ENCODE data around the gene SYNJ1. TPM values are rescaled to one million over a fixed set of nuclear protein-coding genes. Genes with fewer than 3 reads are reported as not detected.

Gene SYNJ1
- total and polyA plus RNA-seq, 10 of the 15 experiments (the other 5 are each of a cell fraction or from before 2014, with no cell fraction given), result 1.2 to 7.0 (median 3.5) TPM

DNA sequence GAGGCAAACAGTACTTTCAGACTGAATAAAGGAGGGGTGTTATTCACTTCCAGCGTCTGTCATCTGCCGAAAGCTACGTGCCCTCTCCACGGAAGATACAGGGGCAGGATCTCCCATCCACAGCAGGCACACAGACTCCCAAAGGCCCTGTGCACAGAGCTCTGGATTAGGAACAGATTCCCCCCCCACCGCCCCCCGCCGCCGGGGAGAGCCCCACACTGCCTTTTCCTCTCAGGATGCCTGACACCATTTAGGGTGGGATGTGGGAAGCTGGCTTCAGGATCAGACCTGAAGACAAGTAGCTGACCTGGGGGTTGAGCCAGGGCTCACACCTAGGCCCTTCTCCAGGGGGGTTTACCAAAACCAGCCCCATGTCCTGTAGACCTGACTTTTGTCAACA, 134.1 kb downstream of the SYNJ1 start:
- no TSS peak for BruUV-seq (replicated peaks)
- TF ChIP-seq ASH2L (IDR thresholded peaks at IDR 0.05; ENCODE audit: borderline replicate concordance, low read depth), result no peak
- no peak for TF ChIP-seq ZZZ3 (IDR thresholded peaks at IDR 0.05; ENCODE audit: control insufficient read depth, insufficient read length, low read depth)
- TF ChIP-seq MEF2A (IDR thresholded peaks at IDR 0.05; ENCODE audit: insufficient read depth, low read depth, low read length), result no peak
- TF ChIP-seq, protein P1, sequence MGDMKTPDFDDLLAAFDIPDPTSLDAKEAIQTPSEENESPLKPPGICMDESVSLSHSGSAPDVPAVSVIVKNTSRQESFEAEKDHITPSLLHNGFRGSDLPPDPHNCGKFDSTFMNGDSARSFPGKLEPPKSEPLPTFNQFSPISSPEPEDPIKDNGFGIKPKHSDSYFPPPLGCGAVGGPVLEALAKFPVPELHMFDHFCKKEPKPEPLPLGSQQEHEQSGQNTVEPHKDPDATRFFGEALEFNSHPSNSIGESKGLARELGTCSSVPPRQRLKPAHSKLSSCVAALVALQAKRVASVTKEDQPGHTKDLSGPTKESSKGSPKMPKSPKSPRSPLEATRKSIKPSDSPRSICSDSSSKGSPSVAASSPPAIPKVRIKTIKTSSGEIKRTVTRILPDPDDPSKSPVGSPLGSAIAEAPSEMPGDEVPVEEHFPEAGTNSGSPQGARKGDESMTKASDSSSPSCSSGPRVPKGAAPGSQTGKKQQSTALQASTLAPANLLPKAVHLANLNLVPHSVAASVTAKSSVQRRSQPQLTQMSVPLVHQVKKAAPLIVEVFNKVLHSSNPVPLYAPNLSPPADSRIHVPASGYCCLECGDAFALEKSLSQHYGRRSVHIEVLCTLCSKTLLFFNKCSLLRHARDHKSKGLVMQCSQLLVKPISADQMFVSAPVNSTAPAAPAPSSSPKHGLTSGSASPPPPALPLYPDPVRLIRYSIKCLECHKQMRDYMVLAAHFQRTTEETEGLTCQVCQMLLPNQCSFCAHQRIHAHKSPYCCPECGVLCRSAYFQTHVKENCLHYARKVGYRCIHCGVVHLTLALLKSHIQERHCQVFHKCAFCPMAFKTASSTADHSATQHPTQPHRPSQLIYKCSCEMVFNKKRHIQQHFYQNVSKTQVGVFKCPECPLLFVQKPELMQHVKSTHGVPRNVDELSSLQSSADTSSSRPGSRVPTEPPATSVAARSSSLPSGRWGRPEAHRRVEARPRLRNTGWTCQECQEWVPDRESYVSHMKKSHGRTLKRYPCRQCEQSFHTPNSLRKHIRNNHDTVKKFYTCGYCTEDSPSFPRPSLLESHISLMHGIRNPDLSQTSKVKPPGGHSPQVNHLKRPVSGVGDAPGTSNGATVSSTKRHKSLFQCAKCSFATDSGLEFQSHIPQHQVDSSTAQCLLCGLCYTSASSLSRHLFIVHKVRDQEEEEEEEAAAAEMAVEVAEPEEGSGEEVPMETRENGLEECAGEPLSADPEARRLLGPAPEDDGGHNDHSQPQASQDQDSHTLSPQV (IDR thresholded peaks at IDR 0.05), result no peak
- TF ChIP-seq RELB (IDR thresholded peaks at IDR 0.05; ENCODE audit: low read depth), result no peak
- TF ChIP-seq RFX5 (IDR thresholded peaks at IDR 0.05; ENCODE audit: low read depth, low read length), result no peak
- no peak for TF ChIP-seq RBBP5 (conservative IDR thresholded peaks at IDR 0.05)
- TF ChIP-seq, protein P2, sequence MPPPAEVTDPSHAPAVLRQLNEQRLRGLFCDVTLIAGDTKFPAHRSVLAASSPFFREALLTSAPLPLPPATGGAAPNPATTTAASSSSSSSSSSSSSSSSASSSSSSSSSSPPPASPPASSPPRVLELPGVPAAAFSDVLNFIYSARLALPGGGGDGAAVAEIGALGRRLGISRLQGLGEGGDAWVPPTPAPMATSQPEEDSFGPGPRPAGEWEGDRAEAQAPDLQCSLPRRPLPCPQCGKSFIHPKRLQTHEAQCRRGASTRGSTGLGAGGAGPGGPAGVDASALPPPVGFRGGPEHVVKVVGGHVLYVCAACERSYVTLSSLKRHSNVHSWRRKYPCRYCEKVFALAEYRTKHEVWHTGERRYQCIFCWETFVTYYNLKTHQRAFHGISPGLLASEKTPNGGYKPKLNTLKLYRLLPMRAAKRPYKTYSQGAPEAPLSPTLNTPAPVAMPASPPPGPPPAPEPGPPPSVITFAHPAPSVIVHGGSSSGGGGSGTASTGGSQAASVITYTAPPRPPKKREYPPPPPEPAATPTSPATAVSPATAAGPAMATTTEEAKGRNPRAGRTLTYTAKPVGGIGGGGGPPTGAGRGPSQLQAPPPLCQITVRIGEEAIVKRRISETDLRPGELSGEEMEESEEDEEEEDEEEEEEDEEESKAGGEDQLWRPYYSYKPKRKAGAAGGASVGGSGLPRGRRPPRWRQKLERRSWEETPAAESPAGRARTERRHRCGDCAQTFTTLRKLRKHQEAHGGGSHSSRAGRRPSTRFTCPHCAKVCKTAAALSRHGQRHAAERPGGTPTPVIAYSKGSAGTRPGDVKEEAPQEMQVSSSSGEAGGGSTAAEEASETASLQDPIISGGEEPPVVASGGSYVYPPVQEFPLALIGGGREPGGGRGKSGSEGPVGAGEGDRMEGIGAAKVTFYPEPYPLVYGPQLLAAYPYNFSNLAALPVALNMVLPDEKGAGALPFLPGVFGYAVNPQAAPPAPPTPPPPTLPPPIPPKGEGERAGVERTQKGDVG (CRISPR knock-in tag; IDR thresholded peaks at IDR 0.05), result no peak
- no peak for TF ChIP-seq CHD2 (IDR thresholded peaks at IDR 0.05; ENCODE audit: borderline replicate concordance, low read depth, low read length)
- TF ChIP-seq, protein P3, sequence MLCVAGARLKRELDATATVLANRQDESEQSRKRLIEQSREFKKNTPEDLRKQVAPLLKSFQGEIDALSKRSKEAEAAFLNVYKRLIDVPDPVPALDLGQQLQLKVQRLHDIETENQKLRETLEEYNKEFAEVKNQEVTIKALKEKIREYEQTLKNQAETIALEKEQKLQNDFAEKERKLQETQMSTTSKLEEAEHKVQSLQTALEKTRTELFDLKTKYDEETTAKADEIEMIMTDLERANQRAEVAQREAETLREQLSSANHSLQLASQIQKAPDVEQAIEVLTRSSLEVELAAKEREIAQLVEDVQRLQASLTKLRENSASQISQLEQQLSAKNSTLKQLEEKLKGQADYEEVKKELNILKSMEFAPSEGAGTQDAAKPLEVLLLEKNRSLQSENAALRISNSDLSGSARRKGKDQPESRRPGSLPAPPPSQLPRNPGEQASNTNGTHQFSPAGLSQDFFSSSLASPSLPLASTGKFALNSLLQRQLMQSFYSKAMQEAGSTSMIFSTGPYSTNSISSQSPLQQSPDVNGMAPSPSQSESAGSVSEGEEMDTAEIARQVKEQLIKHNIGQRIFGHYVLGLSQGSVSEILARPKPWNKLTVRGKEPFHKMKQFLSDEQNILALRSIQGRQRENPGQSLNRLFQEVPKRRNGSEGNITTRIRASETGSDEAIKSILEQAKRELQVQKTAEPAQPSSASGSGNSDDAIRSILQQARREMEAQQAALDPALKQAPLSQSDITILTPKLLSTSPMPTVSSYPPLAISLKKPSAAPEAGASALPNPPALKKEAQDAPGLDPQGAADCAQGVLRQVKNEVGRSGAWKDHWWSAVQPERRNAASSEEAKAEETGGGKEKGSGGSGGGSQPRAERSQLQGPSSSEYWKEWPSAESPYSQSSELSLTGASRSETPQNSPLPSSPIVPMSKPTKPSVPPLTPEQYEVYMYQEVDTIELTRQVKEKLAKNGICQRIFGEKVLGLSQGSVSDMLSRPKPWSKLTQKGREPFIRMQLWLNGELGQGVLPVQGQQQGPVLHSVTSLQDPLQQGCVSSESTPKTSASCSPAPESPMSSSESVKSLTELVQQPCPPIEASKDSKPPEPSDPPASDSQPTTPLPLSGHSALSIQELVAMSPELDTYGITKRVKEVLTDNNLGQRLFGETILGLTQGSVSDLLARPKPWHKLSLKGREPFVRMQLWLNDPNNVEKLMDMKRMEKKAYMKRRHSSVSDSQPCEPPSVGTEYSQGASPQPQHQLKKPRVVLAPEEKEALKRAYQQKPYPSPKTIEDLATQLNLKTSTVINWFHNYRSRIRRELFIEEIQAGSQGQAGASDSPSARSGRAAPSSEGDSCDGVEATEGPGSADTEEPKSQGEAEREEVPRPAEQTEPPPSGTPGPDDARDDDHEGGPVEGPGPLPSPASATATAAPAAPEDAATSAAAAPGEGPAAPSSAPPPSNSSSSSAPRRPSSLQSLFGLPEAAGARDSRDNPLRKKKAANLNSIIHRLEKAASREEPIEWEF (IDR thresholded peaks at IDR 0.05; ENCODE audit: insufficient replicate concordance, low read depth, low read length), result no peak

More for the DNA sequence above, 134.1 kb downstream of the SYNJ1 start:
- no peaks in the 10 kb centered on the region for H3K9me3 ChIP-seq (replicated peaks; ENCODE audit: control insufficient read depth, insufficient read depth, low read length)
- no peaks in the 10 kb centered on the region; a peak in 2 of 4 replicates for H3K36me3 ChIP-seq (ENCODE audit: control insufficient read depth in 2 of 2, insufficient read depth in 2 of 2, low read length in 1 of 2)
- FAIRE-seq, result no peak
- H2AFZ ChIP-seq (ENCODE audit: control insufficient read depth, low read depth, low read length), result no peak overlapping the region
- H3K79me2 ChIP-seq (ENCODE audit: control insufficient read depth, insufficient read depth, low read length), result no peaks in the 10 kb centered on the region
- no peak overlapping the region for H3K4me2 ChIP-seq (ENCODE audit: control insufficient read depth, insufficient read depth)
- intact Hi-C loops (cut with micrococcal nuclease; ENCODE audit: unreplicated experiment), result no loop called here
- ChIA-PET POLR2A (no interaction called here), RAD21 (ENCODE audit: unreplicated experiment) (no interaction called here), SMC1A (ENCODE audit: uncharacterized antibody, unreplicated experiment) (no interaction called here), CTCF (no interaction called here)
- in situ Hi-C loops (cut with MboI), result no loop called here
- ATAC-seq, result no peak
- no peak for DNase-seq (ENCODE audit: low read depth, low spot score)
- H3K27ac ChIP-seq (ENCODE audit: control insufficient read depth, insufficient read depth), result no peak overlapping the region
- no peaks in the 10 kb centered on the region for H3K4me1 ChIP-seq (ENCODE audit: control insufficient read depth, insufficient read depth, low read length)
- no peaks in the 10 kb centered on the region; a peak in 1 of 4 replicates for H3K27me3 ChIP-seq (replicated peaks in 1 of 2; ENCODE audit: control insufficient read depth in 2 of 2, insufficient read depth in 2 of 2, low read length in 1 of 2)
- no peak overlapping the region for H3K9ac ChIP-seq (ENCODE audit: control insufficient read depth, insufficient read depth, low read length)
- 98% methylated on average over 5 of the region's 8 CpGs for WGBS (ENCODE audit: insufficient coverage, insufficient replicate concordance, low lambda C conversion rate, missing lambda C conversion rate)
- H4K20me1 ChIP-seq (ENCODE audit: control insufficient read depth, insufficient read depth), result no peaks in the 10 kb centered on the region
- H3K4me3 ChIP-seq, result no peak overlapping the region
